Fibroblast of lung (primary cell): ENCODE measurements around the gene ZCCHC2.

Source experiments
- EZH2 ChIP-seq: IDR thresholded peaks from 2 replicates; pipeline ENCODE4 v1.5.1; 2012; ENCODE audit warnings: low read length, control low read depth, mild to moderate bottlenecking; ENCODE audit errors: missing control alignments
- TF ChIP-seq, protein P1 (sequence below), 2 donors: IDR thresholded peaks in 1 of 2; conservative IDR thresholded peaks in 1 of 2; 1 replicate in 1 of 2; 2 replicates in 1 of 2; pipeline ENCODE4 v1.5.1; 2011 to 2012; ENCODE audit warnings: low read length in 2 of 2, control low read depth in 1 of 2, inconsistent platforms in 1 of 2, low read depth in 1 of 2, mild to moderate bottlenecking in 1 of 2

DNA sequence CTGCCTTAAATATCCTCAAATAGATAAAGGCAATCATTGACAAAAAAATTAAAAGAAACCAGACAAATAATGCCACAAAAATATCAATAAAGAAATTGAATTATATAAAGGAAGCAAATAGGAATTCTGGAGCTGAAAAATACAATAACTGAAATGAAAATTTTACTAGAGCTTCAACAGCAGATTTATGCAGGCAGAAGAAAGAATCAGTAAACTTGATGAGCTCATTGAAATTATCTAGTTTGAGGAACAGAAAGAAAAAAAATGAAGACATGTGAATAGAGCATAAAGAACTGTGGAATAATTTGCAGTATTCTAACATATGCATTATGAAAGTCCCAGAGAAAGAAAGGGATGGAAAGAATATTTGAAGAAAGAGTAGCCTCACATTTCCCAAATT lies 41.9 kb upstream of the ZCCHC2 start:
- TF ChIP-seq, protein P1, sequence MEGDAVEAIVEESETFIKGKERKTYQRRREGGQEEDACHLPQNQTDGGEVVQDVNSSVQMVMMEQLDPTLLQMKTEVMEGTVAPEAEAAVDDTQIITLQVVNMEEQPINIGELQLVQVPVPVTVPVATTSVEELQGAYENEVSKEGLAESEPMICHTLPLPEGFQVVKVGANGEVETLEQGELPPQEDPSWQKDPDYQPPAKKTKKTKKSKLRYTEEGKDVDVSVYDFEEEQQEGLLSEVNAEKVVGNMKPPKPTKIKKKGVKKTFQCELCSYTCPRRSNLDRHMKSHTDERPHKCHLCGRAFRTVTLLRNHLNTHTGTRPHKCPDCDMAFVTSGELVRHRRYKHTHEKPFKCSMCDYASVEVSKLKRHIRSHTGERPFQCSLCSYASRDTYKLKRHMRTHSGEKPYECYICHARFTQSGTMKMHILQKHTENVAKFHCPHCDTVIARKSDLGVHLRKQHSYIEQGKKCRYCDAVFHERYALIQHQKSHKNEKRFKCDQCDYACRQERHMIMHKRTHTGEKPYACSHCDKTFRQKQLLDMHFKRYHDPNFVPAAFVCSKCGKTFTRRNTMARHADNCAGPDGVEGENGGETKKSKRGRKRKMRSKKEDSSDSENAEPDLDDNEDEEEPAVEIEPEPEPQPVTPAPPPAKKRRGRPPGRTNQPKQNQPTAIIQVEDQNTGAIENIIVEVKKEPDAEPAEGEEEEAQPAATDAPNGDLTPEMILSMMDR (conservative IDR thresholded peaks at IDR 0.05 in 1 of 2, IDR thresholded peaks at IDR 0.05 in 1 of 2; ENCODE audit: low read depth in 1 of 2, low read length in 2 of 2), result no peak
- no peak for TF ChIP-seq EZH2
